DMS53 treated with DMSO at 0.1 percent for 48 hours (cell line): ENCODE data around the gene DENND11.

Experiments
- DNase-seq: peaks from one replicate; lab custom pipeline; 2025; ENCODE audit not compliant: unreplicated experiment; lab: John Stamatoyannopoulos, UW

Gene DENND11, protein sequence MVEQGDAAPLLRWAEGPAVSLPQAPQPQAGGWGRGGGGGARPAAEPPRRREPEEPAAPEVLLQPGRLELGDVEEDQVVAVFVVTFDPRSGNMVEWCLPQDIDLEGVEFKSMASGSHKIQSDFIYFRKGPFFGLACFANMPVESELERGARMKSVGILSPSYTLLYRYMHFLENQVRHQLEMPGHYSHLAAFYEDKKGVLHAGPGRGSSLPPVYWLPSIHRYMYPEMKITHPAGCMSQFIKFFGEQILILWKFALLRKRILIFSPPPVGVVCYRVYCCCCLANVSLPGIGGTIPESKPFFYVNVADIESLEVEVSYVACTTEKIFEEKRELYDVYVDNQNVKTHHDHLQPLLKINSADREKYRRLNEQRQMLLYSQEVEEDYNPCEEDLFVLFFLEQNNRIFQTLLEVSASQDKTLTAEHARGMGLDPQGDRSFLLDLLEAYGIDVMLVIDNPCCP

DNA sequence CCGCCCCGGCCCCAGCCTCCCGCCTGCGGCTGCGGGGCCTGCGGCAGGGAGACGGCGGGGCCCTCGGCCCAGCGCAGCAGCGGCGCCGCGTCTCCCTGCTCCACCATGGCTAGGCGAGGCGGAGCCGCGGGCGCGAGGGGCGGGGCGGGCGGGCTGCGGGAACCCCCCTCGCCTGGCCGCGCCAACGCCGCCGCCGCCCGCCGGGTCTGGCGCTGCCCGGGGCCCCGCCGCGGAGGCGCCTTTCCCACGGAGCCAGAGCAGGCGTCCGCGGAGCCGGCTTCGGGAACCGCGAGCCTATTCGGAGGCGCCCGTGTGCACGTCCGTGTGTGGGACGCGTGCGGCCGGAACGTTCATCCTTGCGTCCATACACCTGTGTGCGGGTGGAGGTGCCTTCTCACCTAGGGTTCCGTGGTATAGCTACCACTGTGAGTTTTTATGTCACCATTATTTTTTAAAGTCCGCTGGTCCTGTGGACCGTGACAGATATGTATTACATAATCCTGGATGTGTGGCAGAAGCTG lies at the start of gene DENND11:
Gene DENND11, minus strand, starts transcription at position 120 of the 521 bp plus-strand sequence. Its CDS starts 13 bp downstream, at position 107.
- peak; percentile 62 for DNase-seq

GRCh38 chr7:141748396-141748795 lies 46.4 kb upstream of the DENND11 start:
- no peak for DNase-seq

DNA sequence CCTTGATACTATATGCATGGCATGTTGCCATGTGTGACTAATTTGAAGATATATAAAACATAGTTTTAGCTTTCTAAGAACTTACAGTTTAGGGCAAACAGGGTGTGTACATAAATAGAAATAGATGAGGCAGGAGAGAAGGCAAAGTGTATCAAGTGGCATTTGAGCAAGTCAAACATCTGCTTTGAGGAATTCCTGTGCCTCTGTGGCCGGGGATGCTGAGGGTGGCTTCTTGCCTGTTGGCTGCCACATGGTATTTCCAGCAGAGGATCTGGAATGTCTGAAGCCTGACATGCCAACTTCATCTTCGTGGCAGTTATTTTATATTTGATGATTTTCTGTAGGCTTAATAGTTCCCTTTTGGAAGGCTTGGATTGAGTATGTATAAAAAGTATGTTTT lies 42.2 kb upstream of the DENND11 start:
- no peak for DNase-seq

- no peak for DNase-seq
Measured at GRCh38 chr7:141742229-141742628, 40.3 kb upstream of the DENND11 start.

DNA sequence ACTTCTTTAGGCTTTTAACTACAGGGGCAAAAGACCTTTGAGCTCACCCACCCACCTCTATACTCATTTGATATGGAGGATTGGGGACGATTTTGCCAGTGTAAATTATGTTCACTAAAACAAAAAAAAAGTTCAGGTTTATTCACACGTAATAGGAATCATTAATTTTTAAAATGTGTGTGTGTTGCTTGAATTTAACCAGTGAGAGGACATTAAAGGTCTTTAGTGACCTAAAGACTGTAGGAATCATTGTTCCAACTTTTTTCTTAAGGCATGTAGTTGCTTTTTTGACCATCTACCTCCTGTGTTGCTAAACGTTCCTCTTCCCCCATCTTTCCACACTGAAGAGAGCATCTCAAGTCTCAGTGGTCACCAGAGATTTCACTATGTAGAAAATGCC lies 37.3 kb upstream of the DENND11 start:
- no peak for DNase-seq

GRCh38 chr7:141738592-141739013 lies 36.6 kb upstream of the DENND11 start:
- DNase-seq: no peak

GRCh38 chr7:141737836-141738591 lies 36.0 kb upstream of the DENND11 start, which contains the start of gene SSBP1:
Gene SSBP1 (plus strand): TSS chr7:141738358. CDS start chr7:141739167, 809 bp downstream.
- DNase-seq: peak; percentile 98

DNA sequence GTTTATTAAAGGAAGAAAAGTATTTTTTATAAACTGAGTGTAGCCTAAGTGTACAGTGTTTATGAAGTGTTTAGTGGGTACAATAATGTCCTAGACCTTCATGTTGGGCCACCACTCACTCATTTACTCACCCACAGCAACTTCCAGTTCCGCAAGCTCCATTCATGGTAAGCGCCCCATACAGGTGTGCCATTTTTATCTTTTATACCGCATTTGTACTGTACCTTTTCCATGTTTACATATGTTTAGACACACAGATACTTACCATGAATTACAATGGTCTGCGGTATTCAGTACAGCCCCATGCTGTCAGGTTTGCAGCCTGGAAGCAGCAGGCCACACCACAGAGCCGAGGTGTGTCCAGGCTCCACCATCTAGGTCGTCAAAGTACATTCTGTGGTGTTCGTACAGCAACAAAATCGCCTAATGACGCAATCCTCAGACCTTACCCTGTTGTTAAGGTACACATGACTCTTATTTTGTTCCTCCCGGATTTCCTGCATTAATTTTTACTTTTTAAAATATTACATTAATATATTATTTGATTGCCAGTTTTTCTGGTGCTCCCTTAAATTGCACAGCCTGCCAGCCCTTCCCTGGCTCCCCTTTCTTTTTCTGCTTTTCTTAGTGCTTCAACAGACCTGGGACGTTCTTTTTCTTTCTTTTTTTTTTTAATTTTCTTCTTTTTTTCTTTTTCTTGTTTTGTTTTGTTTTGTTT lies 35.3 kb upstream of the DENND11 start:
- peak; percentile 7 for DNase-seq

DNA sequence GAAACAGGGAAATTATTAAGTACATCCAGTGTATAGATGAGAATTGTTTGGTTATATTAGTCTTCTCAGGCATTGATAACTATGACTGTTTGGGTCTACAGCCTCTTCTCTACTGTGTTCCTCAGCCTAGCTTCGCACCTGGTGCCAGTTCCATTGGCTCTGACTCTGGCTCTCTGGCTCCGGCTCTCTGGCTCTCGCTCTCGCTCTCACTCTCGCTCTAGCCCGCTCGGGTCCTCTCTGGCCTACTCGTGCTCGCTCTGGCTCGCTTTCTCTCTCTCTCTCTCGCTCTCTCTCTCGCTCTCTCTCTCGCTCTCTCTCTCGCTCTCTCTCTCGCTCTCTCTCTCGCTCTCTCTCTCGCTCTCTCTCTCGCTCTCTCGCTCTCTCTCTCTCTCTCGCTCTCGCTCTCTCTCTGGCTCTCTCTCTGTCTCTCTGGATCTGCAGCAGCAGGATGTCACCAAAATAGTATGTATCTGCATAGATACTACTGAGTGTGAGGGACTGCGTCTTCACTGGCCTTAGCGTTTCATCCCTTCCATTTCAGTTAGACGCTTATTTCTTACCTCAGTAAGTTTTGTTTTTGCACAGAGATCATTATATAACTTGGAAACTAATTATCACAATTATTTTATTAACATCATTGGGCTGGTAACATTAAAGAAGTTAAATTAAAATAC lies 29.6 kb upstream of the DENND11 start:
- DNase-seq: no peak

GRCh38 chr7:141729020-141729419 lies 27.1 kb upstream of the DENND11 start:
- no peak for DNase-seq

GRCh38 chr7:141722529-141722928 lies 20.6 kb upstream of the DENND11 start:
- DNase-seq: no peak

DNA sequence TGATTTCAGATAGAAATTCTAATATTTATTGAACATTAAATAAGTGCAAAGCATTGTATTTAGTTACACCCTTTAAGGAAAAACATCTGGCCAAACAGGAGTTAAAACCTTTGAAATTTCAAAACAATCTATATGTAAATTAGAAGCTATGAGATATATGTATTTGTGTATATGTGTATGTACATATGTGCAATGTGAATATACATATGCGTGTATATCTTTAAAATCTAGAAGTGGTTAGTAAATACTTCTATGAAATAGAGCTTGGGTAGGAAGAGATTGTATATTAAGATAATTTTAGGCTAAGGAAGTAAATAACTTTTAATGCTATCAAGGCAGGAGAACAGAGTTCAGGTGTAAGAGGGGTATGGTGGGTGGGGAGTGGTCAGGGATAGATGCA lies 15.5 kb upstream of the DENND11 start:
- DNase-seq: no peak

- no peak for DNase-seq
Measured at GRCh38 chr7:141715794-141716689, 14.1 kb upstream of the DENND11 start.

DNA sequence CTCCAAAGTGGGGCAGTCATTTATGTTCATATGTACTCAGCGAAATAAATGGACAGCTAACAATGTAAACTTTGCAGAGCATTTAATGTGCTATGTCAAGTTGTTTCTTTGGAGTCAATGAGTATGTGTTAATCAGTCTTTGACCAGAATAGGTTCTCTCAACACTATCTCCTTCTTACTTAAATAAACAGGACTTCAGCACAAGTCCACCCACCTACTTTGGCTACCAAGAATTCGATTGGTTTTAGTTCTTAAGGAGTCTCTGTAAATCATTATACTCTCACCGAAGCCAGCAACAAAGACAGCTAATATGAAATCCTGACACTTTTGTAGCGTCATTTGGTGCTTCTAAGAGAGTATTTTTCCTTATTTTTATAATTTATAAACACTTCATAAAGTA lies 13.1 kb upstream of the DENND11 start:
- DNase-seq: no peak

- DNase-seq: no peak
Measured at GRCh38 chr7:141714571-141714970, 12.6 kb upstream of the DENND11 start.

DNA sequence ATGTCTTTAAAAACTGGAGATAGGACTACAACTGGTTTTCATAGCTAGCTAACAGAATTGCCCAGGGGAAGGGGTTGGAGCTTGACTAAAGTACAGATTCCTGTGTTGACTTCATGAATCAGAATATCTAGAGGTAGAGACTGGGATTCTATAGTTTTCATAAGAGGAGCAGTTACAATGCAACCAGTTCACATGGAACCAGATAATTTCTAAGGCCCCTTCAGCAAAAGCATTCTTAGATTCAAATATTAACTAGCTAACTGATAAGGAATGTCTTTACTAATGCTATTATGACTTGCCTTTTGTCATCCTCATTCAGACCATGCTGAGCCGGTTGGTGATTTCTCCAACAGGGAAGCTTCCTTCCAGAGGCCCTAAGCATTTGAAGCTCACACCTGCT lies 11.9 kb upstream of the DENND11 start:
- no peak for DNase-seq

DNA sequence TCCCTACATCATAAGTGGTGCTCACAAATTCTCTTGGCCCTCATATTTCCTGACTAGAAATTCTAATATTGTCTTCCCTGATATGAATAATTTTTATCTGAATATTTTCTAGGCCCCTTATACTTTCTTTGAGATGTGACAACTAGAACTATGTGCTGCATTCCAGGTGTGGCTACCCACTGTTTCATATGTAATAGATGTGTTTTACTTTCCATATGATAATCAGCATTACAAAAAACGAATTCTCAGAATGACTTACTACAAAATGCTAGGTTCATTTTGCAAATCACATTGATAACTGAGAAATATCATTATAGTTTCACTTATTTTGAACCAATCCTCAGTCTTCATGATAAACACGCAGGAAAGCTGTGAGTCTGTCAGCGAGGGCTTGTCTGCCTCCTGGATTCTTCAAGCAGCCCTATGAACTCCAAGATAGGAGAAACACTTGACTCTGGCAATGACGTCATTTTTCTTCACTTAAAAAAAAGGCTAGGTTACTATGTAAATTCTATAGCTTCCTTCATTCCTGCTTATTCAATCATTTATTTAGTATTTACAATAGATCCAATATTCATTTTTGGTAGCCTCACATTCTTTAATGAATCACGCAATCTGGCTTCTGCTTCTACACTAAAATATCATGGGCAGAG lies 10.8 kb upstream of the DENND11 start:
- no peak for DNase-seq

- no peak for DNase-seq
Measured at GRCh38 chr7:141710301-141710700, 8.3 kb upstream of the DENND11 start.

- DNase-seq: no peak
Measured at GRCh38 chr7:141709749-141710148, 7.8 kb upstream of the DENND11 start.
